IMR-90 (cell line): ENCODE data around the gene MNT. TPM values are rescaled to one million over a fixed set of nuclear protein-coding genes. Genes with fewer than 3 reads are reported as not detected.
A peak's percentile ranks its signal among the peaks of the same experiment; 100 is the strongest.

Experiments
- ATAC-seq: fragments of 200-7000 bp; cut with Tn5 transposase; 2 replicates; pipeline ENCODE4 v1.9.1; 2020; ENCODE audit warnings: low read depth, mild to moderate bottlenecking, moderate library complexity
- BruUV-seq: library from RNA; stranded (reverse); fragments of 400-500 nt; replicated peaks from 2 replicates; lab custom pipeline; 2021; lab: Mats Ljungman, UMichigan
- CTCF ChIA-PET: fragments of 300-600 bp; formaldehyde crosslinking; extraction: SDS; loops from one replicate; lab custom pipeline; 2021; ENCODE audit warnings: antibody characterized with exemption; lab: Yijun Ruan, JAX
- POLR2A ChIA-PET: fragments of 300-600 bp; sonication (Branson Sonifier 250); formaldehyde crosslinking; loops from one replicate; lab custom pipeline; 2022; ENCODE audit warnings: antibody characterized with exemption; ENCODE audit not compliant: unreplicated experiment; lab: Charles Lee
- DNase-seq: peaks from one replicate; pipeline ENCODE4 v3.0.0; 2013
- H2AFZ ChIP-seq: replicated peaks from 2 replicates; pipeline ENCODE3; 2013; ENCODE audit warnings: low read length, mild to moderate bottlenecking; ENCODE audit not compliant: poor library complexity
- H2AK5ac ChIP-seq: 2 replicates; pipeline ENCODE4 v1.6.1; 2013; ENCODE audit warnings: low read depth, low read length, inconsistent platforms
- H2AK9ac ChIP-seq: replicated peaks from 2 replicates; pipeline ENCODE3; 2013; ENCODE audit warnings: mild to moderate bottlenecking, low read depth, low read length, moderate library complexity; ENCODE audit not compliant: poor library complexity
- H2BK120ac ChIP-seq: 2 replicates; pipeline ENCODE4 v1.6.1; 2013; ENCODE audit warnings: low read depth, low read length, inconsistent platforms
- H2BK15ac ChIP-seq: 3 replicates; pipeline ENCODE4 v1.6.1; 2013; ENCODE audit warnings: low read depth, low read length, inconsistent platforms
- H2BK20ac ChIP-seq: 2 replicates; pipeline ENCODE4 v1.6.1; 2013; ENCODE audit warnings: low read depth, mild to moderate bottlenecking, inconsistent platforms, low read length, moderate library complexity
- H2BK5ac ChIP-seq: 2 replicates; pipeline ENCODE4 v1.6.1; 2013; ENCODE audit warnings: mild to moderate bottlenecking, low read depth, low read length, inconsistent platforms; ENCODE audit not compliant: poor library complexity, severe bottlenecking
- H3K14ac ChIP-seq: replicated peaks from 2 replicates; pipeline ENCODE4 v1.6.1; 2013; ENCODE audit warnings: low read depth, low read length, inconsistent platforms
- H3K18ac ChIP-seq: 2 replicates; pipeline ENCODE4 v1.6.1; 2013; ENCODE audit warnings: low read depth, low read length, control low read depth
- H3K23ac ChIP-seq: 2 replicates; pipeline ENCODE4 v1.6.1; 2013; ENCODE audit warnings: low read depth, low read length, inconsistent platforms
- H3K27ac ChIP-seq: 2 replicates; pipeline ENCODE4 v1.5.1; 2013; ENCODE audit warnings: mild to moderate bottlenecking, control low read depth, low read length; ENCODE audit not compliant: insufficient read depth
- H3K27me3 ChIP-seq: 2 replicates; pipeline ENCODE4 v1.6.1; 2013; ENCODE audit warnings: low read length; ENCODE audit not compliant: control insufficient read depth, insufficient read depth
- H3K36me3 ChIP-seq: 2 replicates; pipeline ENCODE4 v1.6.1; 2013; ENCODE audit warnings: low read length, mixed read lengths; ENCODE audit not compliant: control insufficient read depth, insufficient read depth
- H3K4ac ChIP-seq: 2 replicates; pipeline ENCODE4 v1.6.1; 2013; ENCODE audit warnings: low read depth, low read length, inconsistent platforms
- H3K4me1 ChIP-seq: 2 replicates; pipeline ENCODE4 v1.6.1; 2013; ENCODE audit warnings: low read length, mixed read lengths; ENCODE audit not compliant: control insufficient read depth, insufficient read depth
- H3K4me2 ChIP-seq: 2 replicates; pipeline ENCODE4 v1.6.1; 2013; ENCODE audit warnings: low read depth, mild to moderate bottlenecking, control low read depth, low read length, moderate library complexity
- H3K4me3 ChIP-seq: 2 replicates; pipeline ENCODE4 v1.5.1; 2013; ENCODE audit warnings: low read depth, mild to moderate bottlenecking, control low read depth, low read length, moderate library complexity; ENCODE audit not compliant: insufficient read depth
- H3K56ac ChIP-seq: 2 replicates; pipeline ENCODE4 v1.6.1; 2013; ENCODE audit warnings: low read length, inconsistent platforms; ENCODE audit not compliant: insufficient read depth; ENCODE audit errors: extremely low read depth
- H3K79me1 ChIP-seq, 2 experiments: 2 replicates each; pipeline ENCODE4 v1.6.1; 2013; ENCODE audit warnings: low read length in 2 of 2, inconsistent platforms in 1 of 2, low read depth in 1 of 2
- H3K9ac ChIP-seq: 2 replicates; pipeline ENCODE4 v1.6.1; 2013; ENCODE audit warnings: low read depth, low read length, control low read depth
- H3K9me1 ChIP-seq: 2 replicates; pipeline ENCODE4 v1.6.1; 2013; ENCODE audit warnings: low read length, inconsistent platforms; ENCODE audit not compliant: insufficient read depth
- H3K9me3 ChIP-seq: 2 replicates; pipeline ENCODE4 v1.6.1; 2013; ENCODE audit warnings: low read length; ENCODE audit not compliant: control insufficient read depth, insufficient read depth
- H4K20me1 ChIP-seq: 2 replicates; pipeline ENCODE4 v1.6.1; 2013; ENCODE audit warnings: low read length, inconsistent platforms; ENCODE audit not compliant: insufficient read depth
- H4K5ac ChIP-seq: 2 replicates; pipeline ENCODE4 v1.6.1; 2013; ENCODE audit warnings: mild to moderate bottlenecking, low read depth, low read length, control low read depth
- H4K8ac ChIP-seq, 2 experiments: 2 replicates each; pipeline ENCODE4 v1.6.1; 2013; ENCODE audit warnings: low read depth in 2 of 2, low read length in 2 of 2, control low read depth in 1 of 2, inconsistent platforms in 1 of 2
- H4K91ac ChIP-seq: 2 replicates; pipeline ENCODE4 v1.6.1; 2013; ENCODE audit warnings: low read depth, low read length, inconsistent platforms; ENCODE audit not compliant: insufficient read depth
- CEBPB ChIP-seq: IDR thresholded peaks from 2 replicates; pipeline ENCODE4 v1.6.1; 2012; ENCODE audit warnings: low read depth, low read length, improper control_type of control experiment
- CHD1 ChIP-seq: IDR thresholded peaks from 2 replicates; pipeline ENCODE4 v1.6.1; 2012; ENCODE audit warnings: low read depth, low read length, improper control_type of control experiment
- CTCF ChIP-seq: conservative IDR thresholded peaks from 2 replicates; pipeline ENCODE4 v1.5.1; 2012; ENCODE audit warnings: mild to moderate bottlenecking, low read depth, low read length, improper control_type of control experiment
- ELK1 ChIP-seq: fragments of 150-350 bp; IDR thresholded peaks from 2 replicates; pipeline ENCODE4 v1.6.1; 2016; ENCODE audit warnings: low read depth, mild to moderate bottlenecking, low read length, moderate library complexity, borderline replicate concordance
- FOS ChIP-seq: fragments of 150-350 bp; IDR thresholded peaks from 2 replicates; pipeline ENCODE4 v1.6.1; 2016; ENCODE audit warnings: low read depth, low read length
- POLR2A ChIP-seq: IDR thresholded peaks from 2 replicates; pipeline ENCODE4 v1.6.1; 2012; ENCODE audit warnings: mild to moderate bottlenecking, low read depth, low read length
- RCOR1 ChIP-seq: IDR thresholded peaks from 2 replicates; pipeline ENCODE4 v1.6.1; 2012; ENCODE audit warnings: mild to moderate bottlenecking, low read length, improper control_type of control experiment; ENCODE audit not compliant: insufficient replicate concordance
- RFX5 ChIP-seq: IDR thresholded peaks from 2 replicates; pipeline ENCODE4 v1.8.0; 2012; ENCODE audit warnings: low read depth, mild to moderate bottlenecking, low read length, moderate library complexity
- SMC3 ChIP-seq: fragments of 150-350 bp; IDR thresholded peaks from 2 replicates; pipeline ENCODE4 v1.6.1; 2016; ENCODE audit warnings: low read depth, mild to moderate bottlenecking, antibody characterized with exemption, low read length, moderate library complexity
- USF2 ChIP-seq: fragments of 150-350 bp; IDR thresholded peaks from 2 replicates; pipeline ENCODE4 v1.6.1; 2017; ENCODE audit warnings: mild to moderate bottlenecking, antibody characterized with exemption, low read length, low read depth
- WGBS, 2 experiments: methylation state at CpG; one replicate each; pipeline versions ENCODE4 v1.1.5 to v1.1.7; 2013; ENCODE audit warnings: missing lambda C conversion rate in 2 of 2; ENCODE audit not compliant: insufficient read length in 1 of 2; ENCODE audit errors: extremely low coverage in 2 of 2; 5-methylcytosine and 5-hydroxymethylcytosine counted together
- dilution Hi-C: fragments of 300-500 bp; cut with HindIII; formaldehyde crosslinking; loops from one replicate; pipeline ENCODE4 v1.14.3; 2018; ENCODE audit warnings: low sequenced_read_pairs; ENCODE audit not compliant: unreplicated experiment
- in situ Hi-C: fragments of 300-500 bp; cut with MboI; formaldehyde crosslinking; loops from 3 replicates; pipeline ENCODE4 v1.14.3; 2019; ENCODE audit warnings: low sequenced_read_pairs, inconsistent platforms, mixed read lengths
- intact Hi-C: fragments of 100-400 bp; cut with micrococcal nuclease; formaldehyde crosslinking; loops from 2 replicates; pipeline ENCODE4 v1.10.0; 2022
- polyA plus RNA-seq, 3 experiments: library from polyadenylated mRNA; depleted of rRNA; stranded (reverse); fragments of >200 nt; gene quantifications; 2 replicates each; pipeline ENCODE4 v1.2.3, GENCODE V29; 2012; ENCODE audit warnings: low replicate concordance in 1 of 3
- total RNA-seq: library from RNA; depleted of rRNA; stranded (reverse); fragments of >200 nt; gene quantifications from 2 replicates; pipeline ENCODE4 v1.2.3, GENCODE V29; 2012

Gene MNT
- total and polyA plus RNA-seq, 2 of the 4 experiments (the other 2 are of a cell fraction), result 1.4 to 8.3 TPM

- Histone ChIP-seq H3K9ac (no peak overlapping the region), H2BK120ac (no peak overlapping the region), H2AFZ (peak overlapping the region; percentile 12), H4K91ac (no peak overlapping the region), H3K9me3 (no peaks in the 10 kb centered on the region), H4K8ac (no peak overlapping the region), H2BK15ac (no peak overlapping the region), H3K9me1 (no peaks in the 10 kb centered on the region), H3K27me3 (no peaks in the 10 kb centered on the region), H3K56ac (no peak overlapping the region), H3K4me1 (peaks cover 2% of the 10 kb centered on the region; the same call in 1 of the 2 replicates), H4K20me1 (peaks cover 17% of the 10 kb centered on the region), H3K4ac (no peak overlapping the region), H2BK20ac (no peak overlapping the region), H3K4me2 (no peak overlapping the region), H2BK5ac (no peak overlapping the region), H2AK9ac (no peak overlapping the region), H3K18ac (no peak overlapping the region), H2AK5ac (peak overlapping the region; percentile 21; the same call in 1 of the 2 replicates), H3K36me3 (peaks cover 45% of the 10 kb centered on the region), H3K79me1 (peaks cover 3 to 17% of the 10 kb centered on the region in 2 experiments; a peak in 2 of 4 replicates), H3K14ac (no peak overlapping the region), H3K23ac (no peak overlapping the region), H4K5ac (no peak overlapping the region), H3K4me3 (no peak overlapping the region), H3K27ac (no peak overlapping the region)
- in situ Hi-C loops (no loop called here), intact Hi-C loops (no loop called here), dilution Hi-C loops (no loop called here)
- TSS peak; percentile 59 for BruUV-seq
- TF ChIP-seq CEBPB (no peak), SMC3 (no peak), RCOR1 (no peak), FOS (no peak), ELK1 (no peak), CHD1 (no peak), POLR2A (no peak), USF2 (no peak), CTCF (no peak), RFX5 (no peak)
- 40% methylated on average over 1 of the region's 22 CpGs; no CpG with 5 or more reads in 1 of the 2 experiments for WGBS, 2 experiments
- DNase-seq (no peak), ATAC-seq (no peak)
- POLR2A ChIA-PET, result no interaction called here
- CTCF ChIA-PET, result interaction anchor here (3.2 kb wide), 1 partner anchor 33 kb away, joined by 64 read pairs; no protein-coding TSS in a partner anchor
These were observed 16.3 kb downstream of the MNT start for GRCh38 chr17:2384439-2385127.
